ENCODE measurements around the gene HSF4. TPM values are rescaled to one million over a fixed set of nuclear protein-coding genes. Genes with fewer than 3 reads are reported as not detected.

HSF4 gene
- total RNA-seq, 1 experiment from 2014 or later: 1.2 TPM

DNA sequence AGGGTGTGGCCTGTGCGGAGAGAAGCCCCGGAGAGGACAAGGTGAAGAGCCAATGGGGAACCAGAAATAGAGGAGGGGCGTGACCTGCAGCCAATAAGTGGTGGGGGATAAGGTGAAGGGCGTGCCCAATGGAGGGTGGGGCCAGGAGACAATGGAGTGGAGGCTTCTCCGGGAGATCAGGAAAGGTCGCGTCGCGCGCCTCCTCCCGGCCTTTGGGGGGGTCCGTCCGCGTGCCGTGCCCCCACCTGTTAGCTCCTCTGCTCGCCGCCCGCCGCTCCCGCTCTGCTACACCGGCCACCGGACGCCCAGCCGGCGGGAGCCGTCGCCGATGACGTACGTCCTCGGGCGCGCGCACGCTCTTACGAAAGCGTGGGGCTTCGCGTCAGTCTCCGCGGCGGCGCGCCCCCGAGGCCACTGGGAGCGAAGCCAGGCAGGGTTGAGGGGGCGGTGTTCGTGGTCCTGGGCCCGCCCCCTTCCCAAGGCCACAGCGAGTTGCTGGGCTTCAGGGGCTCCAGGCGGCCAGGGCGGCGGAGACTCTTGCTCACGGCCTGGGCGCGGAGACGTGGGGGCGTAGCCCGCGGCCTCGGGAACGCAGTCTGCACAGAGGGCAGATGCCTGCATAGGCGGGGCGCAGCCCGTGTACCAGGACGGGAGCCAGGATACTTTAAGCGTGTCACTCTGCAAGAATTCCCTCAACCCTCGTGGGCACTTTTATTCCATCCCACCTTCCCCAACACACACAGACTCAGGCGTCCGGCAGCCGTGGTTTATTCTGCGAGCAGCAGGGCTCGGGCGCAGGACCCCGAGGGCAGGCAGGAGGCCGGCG, 19.3 kb downstream of the HSF4 start, which contains the start of gene MATCAP1:
Gene MATCAP1 (minus strand): TSS at position 337 of the 826 bp plus-strand sequence. CDS start 3,353 bp downstream, outside the sequence.
- peak within 1 kb of the TSS; percentile 63 to 73; a peak in 4 of 5 replicates for H3K4me3 Mint-ChIP-seq

More for the DNA sequence above, 19.3 kb downstream of the HSF4 start, which contains the start of gene MATCAP1:
- Histone ChIP-seq H3K9me3 (ENCODE audit: control insufficient read depth, low read depth, low read length) (no peaks in the 10 kb centered on the region), H4K91ac (ENCODE audit: insufficient read length, low read depth, low read length) (no peak within 1 kb of the TSS), H3K4me2 (ENCODE audit: insufficient read depth, insufficient read length, low read length) (peak within 1 kb of the TSS; percentile 75), H2BK20ac (ENCODE audit: low read depth, low read length, poor library complexity, severe bottlenecking) (no peak within 1 kb of the TSS), H3K79me1 (ENCODE audit: insufficient read depth, low read depth, low read length, poor library complexity, severe bottlenecking) (no peaks in the 10 kb centered on the region), H2BK120ac (ENCODE audit: low read depth, low read length, poor library complexity, severe bottlenecking) (no peak within 1 kb of the TSS), H3K79me2 (ENCODE audit: insufficient read depth, low read length) (no peaks in the 10 kb centered on the region), H2AFZ (ENCODE audit: low read length) (no peak within 1 kb of the TSS), H4K20me1 (ENCODE audit: control insufficient read depth, insufficient read depth, insufficient read length) (no peaks in the 10 kb centered on the region), H3K23me2 (ENCODE audit: insufficient read length, low read depth, low read length, poor library complexity, severe bottlenecking) (peaks cover 12% of the 10 kb centered on the region), H3T11ph (ENCODE audit: low read length) (no peak within 1 kb of the TSS), H4K8ac (replicated peaks; ENCODE audit: insufficient read length, low read depth, low read length) (no peak within 1 kb of the TSS), H3K9ac (ENCODE audit: extremely low read depth, insufficient read length, low read length) (peak within 1 kb of the TSS; percentile 12), H4K5ac (ENCODE audit: insufficient read length, low read depth, low read length) (no peak within 1 kb of the TSS), H3K18ac (ENCODE audit: insufficient read length, low read depth, low read length) (peak within 1 kb of the TSS; percentile 97), H3K56ac (ENCODE audit: insufficient read length, low read depth, low read length) (no peak within 1 kb of the TSS), H2AK5ac (ENCODE audit: insufficient read length, low read length) (no peak within 1 kb of the TSS), H3K14ac (ENCODE audit: insufficient read depth, low read length) (peak within 1 kb of the TSS; percentile 98; the same call in 1 of the 2 replicates), H2BK15ac (ENCODE audit: low read depth, low read length) (no peak within 1 kb of the TSS), H2BK12ac (ENCODE audit: insufficient read length, low read depth, low read length) (no peak within 1 kb of the TSS), H3K27me3 (ENCODE audit: insufficient read depth, low read length) (peaks cover 4% of the 10 kb centered on the region; the same call in 1 of the 2 replicates), H3K4ac (ENCODE audit: low read depth, low read length) (no peak within 1 kb of the TSS), H3K27ac (ENCODE audit: insufficient read length, low read depth, low read length) (no peak within 1 kb of the TSS), H3K23ac (ENCODE audit: insufficient read length, low read depth, low read length) (no peak within 1 kb of the TSS), H3K4me1 (ENCODE audit: insufficient read depth, low read length) (peaks cover 6% of the 10 kb centered on the region; the same call in 1 of the 2 replicates), H2BK5ac (ENCODE audit: insufficient read length, low read length) (no peak within 1 kb of the TSS)
- TF ChIP-seq, protein P1, sequence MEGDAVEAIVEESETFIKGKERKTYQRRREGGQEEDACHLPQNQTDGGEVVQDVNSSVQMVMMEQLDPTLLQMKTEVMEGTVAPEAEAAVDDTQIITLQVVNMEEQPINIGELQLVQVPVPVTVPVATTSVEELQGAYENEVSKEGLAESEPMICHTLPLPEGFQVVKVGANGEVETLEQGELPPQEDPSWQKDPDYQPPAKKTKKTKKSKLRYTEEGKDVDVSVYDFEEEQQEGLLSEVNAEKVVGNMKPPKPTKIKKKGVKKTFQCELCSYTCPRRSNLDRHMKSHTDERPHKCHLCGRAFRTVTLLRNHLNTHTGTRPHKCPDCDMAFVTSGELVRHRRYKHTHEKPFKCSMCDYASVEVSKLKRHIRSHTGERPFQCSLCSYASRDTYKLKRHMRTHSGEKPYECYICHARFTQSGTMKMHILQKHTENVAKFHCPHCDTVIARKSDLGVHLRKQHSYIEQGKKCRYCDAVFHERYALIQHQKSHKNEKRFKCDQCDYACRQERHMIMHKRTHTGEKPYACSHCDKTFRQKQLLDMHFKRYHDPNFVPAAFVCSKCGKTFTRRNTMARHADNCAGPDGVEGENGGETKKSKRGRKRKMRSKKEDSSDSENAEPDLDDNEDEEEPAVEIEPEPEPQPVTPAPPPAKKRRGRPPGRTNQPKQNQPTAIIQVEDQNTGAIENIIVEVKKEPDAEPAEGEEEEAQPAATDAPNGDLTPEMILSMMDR (conservative IDR thresholded peaks at IDR 0.05): no peak
- Mint-ChIP-seq H3K27ac (no peak within 1 kb of the TSS), H3K9me3 (no peaks in the 10 kb centered on the region; a peak in 1 of 5 replicates), H3K27me3 (ENCODE audit: low read depth) (peaks cover 33% of the 10 kb centered on the region), H3K36me3 (ENCODE audit: insufficient read depth in 1 of 3, low read depth in 3 of 3) (peaks cover 0 to 3% (median 0%) of the 10 kb centered on the region in 3 experiments; a peak in 1 of 7 replicates), H3K4me1 (peaks cover 16% of the 10 kb centered on the region in 2 experiments)
- no CpG with 5 or more reads among the region's 77 CpGs for WGBS (ENCODE audit: extremely low coverage, insufficient read length, low lambda C conversion rate)
- DNase-seq: peak; percentile 97

Data from H9 (cell line).